ENCODE measurements around the gene MPHOSPH10. TPM values are rescaled to one million over a fixed set of nuclear protein-coding genes. Genes with fewer than 3 reads are reported as not detected.

Gene MPHOSPH10
- polyA plus RNA-seq, 1 donor (not counting 4 experiments of a cell fraction or from before 2014, with no cell fraction given) = 20.3 TPM

DNA sequence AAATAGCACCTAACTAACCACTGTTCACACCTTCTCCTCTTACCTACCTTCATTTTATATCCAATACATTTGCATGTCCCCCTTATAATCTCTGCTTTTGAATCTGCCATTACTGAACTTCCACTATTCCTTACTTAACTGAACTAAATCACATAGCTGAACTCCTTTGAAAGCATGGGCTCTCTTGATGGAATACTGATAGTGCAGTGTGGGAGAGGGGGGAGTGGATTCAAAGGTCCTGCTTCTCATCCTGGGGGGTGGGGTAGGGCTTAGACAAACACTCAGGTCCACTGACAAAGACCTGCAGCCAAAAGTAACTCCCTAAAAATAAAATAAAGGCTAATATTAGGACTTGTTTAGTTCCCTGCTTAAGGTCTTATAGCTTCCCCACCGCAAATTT, 9.0 kb upstream of the MPHOSPH10 start:
- TF ChIP-seq, protein P1, sequence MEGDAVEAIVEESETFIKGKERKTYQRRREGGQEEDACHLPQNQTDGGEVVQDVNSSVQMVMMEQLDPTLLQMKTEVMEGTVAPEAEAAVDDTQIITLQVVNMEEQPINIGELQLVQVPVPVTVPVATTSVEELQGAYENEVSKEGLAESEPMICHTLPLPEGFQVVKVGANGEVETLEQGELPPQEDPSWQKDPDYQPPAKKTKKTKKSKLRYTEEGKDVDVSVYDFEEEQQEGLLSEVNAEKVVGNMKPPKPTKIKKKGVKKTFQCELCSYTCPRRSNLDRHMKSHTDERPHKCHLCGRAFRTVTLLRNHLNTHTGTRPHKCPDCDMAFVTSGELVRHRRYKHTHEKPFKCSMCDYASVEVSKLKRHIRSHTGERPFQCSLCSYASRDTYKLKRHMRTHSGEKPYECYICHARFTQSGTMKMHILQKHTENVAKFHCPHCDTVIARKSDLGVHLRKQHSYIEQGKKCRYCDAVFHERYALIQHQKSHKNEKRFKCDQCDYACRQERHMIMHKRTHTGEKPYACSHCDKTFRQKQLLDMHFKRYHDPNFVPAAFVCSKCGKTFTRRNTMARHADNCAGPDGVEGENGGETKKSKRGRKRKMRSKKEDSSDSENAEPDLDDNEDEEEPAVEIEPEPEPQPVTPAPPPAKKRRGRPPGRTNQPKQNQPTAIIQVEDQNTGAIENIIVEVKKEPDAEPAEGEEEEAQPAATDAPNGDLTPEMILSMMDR (optimal IDR thresholded peaks at IDR 0.05 in 1 of 3, IDR thresholded peaks at IDR 0.05 in 1 of 3, conservative IDR thresholded peaks at IDR 0.05 in 1 of 3; ENCODE audit: extremely low read depth in 1 of 3, insufficient read depth in 2 of 3, low read length in 3 of 3) = no peak
- no peak for TF ChIP-seq EZH2 (IDR thresholded peaks at IDR 0.05; ENCODE audit: low read length)
- DNase-seq (ENCODE audit: low read depth, low spot score) (no peak), FAIRE-seq (no peak)
- Histone ChIP-seq H3K9me1 (ENCODE audit: control insufficient read depth, extremely low read depth, insufficient read depth, low read length) (peaks cover 2% of the 10 kb centered on the region), H3K9ac (ENCODE audit: control insufficient read depth, extremely low read depth, insufficient read depth, low read length) (no peak overlapping the region), H3K36me3 (ENCODE audit: control insufficient read depth in 2 of 2, extremely low read depth in 1 of 2, insufficient read depth in 2 of 2, low read length in 2 of 2) (no peaks in the 10 kb centered on the region), H3K4me1 (ENCODE audit: control insufficient read depth, extremely low read depth, insufficient read depth, low read length) (peaks cover 4% of the 10 kb centered on the region), H2AFZ (ENCODE audit: control insufficient read depth, low read length) (no peak overlapping the region), H3K79me2 (ENCODE audit: control insufficient read depth, insufficient read depth, low read length) (no peaks in the 10 kb centered on the region), H3K27ac (ENCODE audit: control insufficient read depth, insufficient read depth, low read length) (no peak overlapping the region), H3K27me3 (ENCODE audit: control insufficient read depth, extremely low read depth, insufficient read depth, low read length) (no peaks in the 10 kb centered on the region), H3K9me3 (ENCODE audit: control insufficient read depth, low read depth, low read length) (no peaks in the 10 kb centered on the region), H4K20me1 (ENCODE audit: control insufficient read depth, extremely low read depth, insufficient read depth, low read length) (no peaks in the 10 kb centered on the region), H3K4me3 (ENCODE audit: control insufficient read depth in 2 of 3, extremely low read depth in 1 of 3, insufficient read depth in 2 of 3, low read depth in 1 of 3, low read length in 3 of 3) (no peak overlapping the region), H3K4me2 (ENCODE audit: control insufficient read depth, extremely low read depth, insufficient read depth, low read depth, low read length) (no peak overlapping the region)
- dilution Hi-C loops (cut with MboI; ENCODE audit: extremely low pct_ligation_motif_present, low sequenced_read_pairs) = no loop called here

DNA sequence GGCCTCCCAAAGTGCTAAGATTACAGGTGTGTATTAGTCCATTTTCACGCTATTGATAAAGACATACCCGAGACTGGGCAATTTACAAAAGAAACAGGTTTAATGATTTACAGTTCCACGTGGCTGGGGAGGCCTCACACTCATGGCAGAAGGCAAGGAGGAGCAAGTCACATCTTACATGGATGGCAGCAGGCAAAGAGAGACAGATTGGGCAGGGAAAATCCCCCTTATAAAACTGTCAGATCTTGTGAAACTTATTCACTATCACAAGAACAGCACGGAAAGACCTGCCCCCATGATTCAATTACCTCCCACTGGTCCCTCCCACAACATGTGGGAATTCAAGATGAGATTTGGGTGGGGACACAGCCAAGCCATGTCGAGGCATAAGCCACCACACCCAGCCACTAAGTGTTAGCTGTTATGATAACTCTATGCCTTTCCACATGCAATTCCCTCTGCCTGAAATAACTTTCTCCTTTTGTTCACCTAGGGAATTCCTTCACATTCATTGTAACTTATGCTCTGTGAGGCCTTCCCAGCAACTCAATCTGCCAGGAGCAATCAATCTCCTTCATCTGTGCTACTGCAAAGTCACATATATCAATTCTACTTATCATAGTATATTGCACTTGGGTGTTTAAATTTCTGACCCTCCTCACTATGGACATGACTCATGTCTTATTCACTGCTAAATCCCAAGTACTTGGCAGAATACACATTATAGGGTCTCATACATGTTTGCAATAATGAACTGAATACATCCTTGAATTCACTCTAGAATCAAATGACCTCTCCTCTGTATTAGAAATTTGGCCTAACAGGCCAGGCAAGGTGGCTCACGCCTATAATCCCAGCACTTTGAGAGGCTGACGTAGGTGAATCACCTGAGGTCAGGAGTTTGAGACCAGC, 7.8 kb upstream of the MPHOSPH10 start:
- H3K4me2 ChIP-seq (ENCODE audit: control insufficient read depth, extremely low read depth, insufficient read depth, low read depth, low read length) = no peak overlapping the region
- H3K4me3 ChIP-seq (ENCODE audit: control insufficient read depth in 2 of 3, extremely low read depth in 1 of 3, insufficient read depth in 2 of 3, low read depth in 1 of 3, low read length in 3 of 3) = no peak overlapping the region
- H3K9me3 ChIP-seq (ENCODE audit: control insufficient read depth, low read depth, low read length) = no peaks in the 10 kb centered on the region
- dilution Hi-C loops (cut with MboI; ENCODE audit: extremely low pct_ligation_motif_present, low sequenced_read_pairs) = no loop called here
- no peak overlapping the region for H3K9ac ChIP-seq (ENCODE audit: control insufficient read depth, extremely low read depth, insufficient read depth, low read length)
- H3K36me3 ChIP-seq (ENCODE audit: control insufficient read depth in 2 of 2, extremely low read depth in 1 of 2, insufficient read depth in 2 of 2, low read length in 2 of 2) = no peaks in the 10 kb centered on the region
- no peak for FAIRE-seq
- no peaks in the 10 kb centered on the region for H3K79me2 ChIP-seq (ENCODE audit: control insufficient read depth, insufficient read depth, low read length)
- peaks cover 2% of the 10 kb centered on the region for H3K9me1 ChIP-seq (ENCODE audit: control insufficient read depth, extremely low read depth, insufficient read depth, low read length)
- no peak overlapping the region for H3K27ac ChIP-seq (ENCODE audit: control insufficient read depth, insufficient read depth, low read length)
- H3K27me3 ChIP-seq (ENCODE audit: control insufficient read depth, extremely low read depth, insufficient read depth, low read length) = no peaks in the 10 kb centered on the region
- peaks cover 4% of the 10 kb centered on the region for H3K4me1 ChIP-seq (ENCODE audit: control insufficient read depth, extremely low read depth, insufficient read depth, low read length)
- DNase-seq (ENCODE audit: low read depth, low spot score) = no peak
- TF ChIP-seq, protein P1 (optimal IDR thresholded peaks at IDR 0.05 in 1 of 3, IDR thresholded peaks at IDR 0.05 in 1 of 3, conservative IDR thresholded peaks at IDR 0.05 in 1 of 3; ENCODE audit: extremely low read depth in 1 of 3, insufficient read depth in 2 of 3, low read length in 3 of 3) = no peak
- no peak for TF ChIP-seq EZH2 (IDR thresholded peaks at IDR 0.05; ENCODE audit: low read length)
- H2AFZ ChIP-seq (ENCODE audit: control insufficient read depth, low read length) = no peak overlapping the region
- no peaks in the 10 kb centered on the region for H4K20me1 ChIP-seq (ENCODE audit: control insufficient read depth, extremely low read depth, insufficient read depth, low read length)

Measured in keratinocyte (primary cell).